ENCODE results near the gene MT1F.

MT1F gene

GRCh38 chr16:56700195-56700594 lies 42.4 kb downstream of the MT1F start:
- DNase-seq (ENCODE audit: low spot score) = no peak

- DNase-seq (ENCODE audit: low spot score) = no peak
Measured at GRCh38 chr16:56700631-56701030, 42.9 kb downstream of the MT1F start.

DNA sequence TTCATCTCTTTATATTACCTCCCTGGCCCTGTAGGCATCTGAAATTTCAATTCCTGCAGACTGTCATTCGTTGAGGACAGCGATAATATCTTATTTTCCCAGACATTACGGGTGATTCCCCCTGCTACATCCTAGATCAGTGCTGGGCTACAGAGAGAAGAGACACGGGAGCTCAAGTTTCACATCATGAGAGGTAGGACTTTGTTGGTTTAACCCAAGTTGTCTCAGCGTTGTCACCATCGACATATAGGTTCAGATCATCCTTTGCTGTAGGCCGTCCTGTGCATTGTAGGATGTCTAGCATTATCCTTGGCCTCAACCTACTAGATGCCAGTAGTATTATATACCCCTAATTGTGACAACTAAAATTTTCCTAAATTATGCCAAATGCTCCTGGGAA lies 43.8 kb downstream of the MT1F start:
- DNase-seq (ENCODE audit: low spot score) = no peak

- no peak for DNase-seq (ENCODE audit: low spot score)
Measured at GRCh38 chr16:56702836-56703235, 45.1 kb downstream of the MT1F start.
